ENCODE data around the gene THBS2.

The THBS2 gene

GRCh38 chr6:169251371-169251802 lies 2.3 kb downstream of the THBS2 start:
- DNase-seq = peak in 17 of 56 donors; percentile 16 to 54 (median 31)

- DNase-seq = peak in 52 of 56 donors; percentile 29 to 90 (median 71)
These were observed 3.0 kb downstream of the THBS2 start for GRCh38 chr6:169250660-169251059.

- DNase-seq = peak in 5 of 56 donors; percentile 11 to 22 (median 18)
These were observed 4.6 kb downstream of the THBS2 start for GRCh38 chr6:169249057-169249456.

DNA sequence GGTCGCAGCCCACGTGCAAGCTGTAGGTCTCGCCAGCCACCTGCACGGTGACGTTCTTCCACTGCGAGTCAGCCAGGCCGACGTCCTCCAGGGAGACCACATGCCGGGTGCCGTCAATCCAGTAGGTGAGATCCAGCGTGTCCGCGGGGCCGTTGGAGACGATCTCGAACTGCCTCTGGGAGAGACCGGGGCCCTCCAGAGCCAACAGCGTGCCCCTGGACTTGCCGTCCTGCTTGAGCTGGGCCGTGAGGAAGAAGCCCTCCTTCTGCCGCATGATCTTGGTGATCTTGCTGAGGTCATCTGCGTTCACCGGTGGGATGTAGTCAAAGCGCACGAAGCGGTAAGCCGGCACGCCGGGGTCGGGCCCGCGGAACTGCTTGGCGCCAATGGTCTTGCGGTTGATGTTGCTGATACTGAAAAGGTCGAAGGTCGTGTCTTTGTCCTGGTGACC lies 5.1 kb downstream of the THBS2 start:
- DNase-seq = no peak

DNA sequence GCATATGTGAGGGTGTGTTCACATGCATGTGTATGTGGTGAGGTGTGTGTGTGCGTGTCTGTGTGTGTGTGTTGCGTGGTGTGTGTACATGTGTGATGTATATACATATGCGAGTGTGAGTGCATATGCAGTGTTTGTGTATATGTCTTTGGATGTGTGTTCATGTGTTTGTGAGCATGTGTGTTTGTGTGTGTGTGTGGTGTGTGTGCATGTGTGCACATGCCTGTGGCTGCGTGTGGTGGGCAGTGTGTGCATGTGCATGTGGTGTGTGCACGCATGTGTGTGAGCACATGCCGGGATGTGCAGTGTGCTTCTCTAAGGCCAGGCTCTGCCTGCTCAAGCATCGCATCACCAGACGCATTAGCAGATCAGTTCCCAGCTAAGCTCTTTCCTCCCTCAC lies 5.7 kb downstream of the THBS2 start:
- DNase-seq = no peak

DNA sequence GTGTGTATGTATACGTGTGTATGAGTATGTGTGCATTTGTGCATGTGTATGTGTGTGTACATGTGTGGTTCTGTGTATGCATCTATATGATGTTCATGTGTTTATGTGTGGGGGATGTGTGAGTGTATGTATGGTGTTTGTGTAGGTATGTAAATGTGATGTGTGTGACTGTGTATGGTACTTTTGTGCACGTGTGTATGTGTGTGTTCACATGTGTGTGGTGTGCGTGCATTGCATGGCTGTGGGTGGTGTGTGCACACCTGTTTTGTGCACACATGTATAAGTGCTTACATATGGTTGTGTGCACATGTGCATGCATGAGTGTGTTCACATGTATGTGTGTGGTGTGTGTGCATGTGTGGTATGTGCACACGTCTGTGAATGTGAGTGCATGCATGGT lies 6.2 kb downstream of the THBS2 start:
- no peak for DNase-seq

DNA sequence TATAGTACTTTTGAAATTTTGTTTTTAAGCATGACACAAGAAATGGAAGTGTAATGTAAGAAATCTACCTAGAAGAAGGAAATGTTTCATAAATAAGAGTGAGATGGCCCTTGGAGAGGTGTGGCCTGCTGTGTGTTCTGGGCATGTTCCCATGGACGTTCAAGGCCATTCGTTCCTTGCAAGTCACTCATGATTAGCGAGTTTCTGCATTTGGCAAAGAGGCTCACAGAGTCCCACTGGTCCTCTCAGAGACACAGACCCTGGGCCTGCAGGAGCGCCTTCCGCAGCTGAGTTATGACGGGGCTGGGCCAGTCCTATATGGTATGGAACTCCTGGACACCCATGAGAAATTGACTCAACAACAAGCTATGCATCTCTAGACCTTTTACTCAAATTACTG lies 7.2 kb downstream of the THBS2 start:
- no peak for DNase-seq

- DNase-seq = no peak
These were observed 8.8 kb downstream of the THBS2 start for GRCh38 chr6:169244684-169245383.

DNA sequence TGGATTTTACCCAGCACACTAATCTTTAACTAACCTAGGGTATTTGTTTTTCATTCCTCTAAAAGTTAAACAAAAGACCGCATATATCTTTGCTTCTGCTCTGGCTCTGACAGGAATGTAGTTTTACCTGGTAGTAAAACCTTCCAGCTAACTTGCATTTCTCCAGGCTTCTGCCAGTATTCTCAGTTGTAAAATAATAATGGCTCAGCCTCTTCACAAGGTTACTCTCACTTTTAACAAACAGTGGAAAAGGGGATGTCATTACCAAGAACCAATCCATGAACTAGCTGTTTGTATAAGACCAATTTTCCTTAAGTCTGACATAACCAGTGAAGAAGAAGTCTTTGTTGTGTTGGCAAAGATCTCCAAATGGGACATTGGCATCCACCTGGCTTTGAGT lies 10.0 kb downstream of the THBS2 start:
- DNase-seq = no peak

GRCh38 chr6:169243186-169243585 lies 10.5 kb downstream of the THBS2 start:
- no peak for DNase-seq

GRCh38 chr6:169241688-169242350 lies 11.8 kb downstream of the THBS2 start:
- DNase-seq = peak in 8 of 56 donors; percentile 23 to 53 (median 34)

- DNase-seq = no peak
These were observed 12.9 kb downstream of the THBS2 start for GRCh38 chr6:169240591-169241390.

DNA sequence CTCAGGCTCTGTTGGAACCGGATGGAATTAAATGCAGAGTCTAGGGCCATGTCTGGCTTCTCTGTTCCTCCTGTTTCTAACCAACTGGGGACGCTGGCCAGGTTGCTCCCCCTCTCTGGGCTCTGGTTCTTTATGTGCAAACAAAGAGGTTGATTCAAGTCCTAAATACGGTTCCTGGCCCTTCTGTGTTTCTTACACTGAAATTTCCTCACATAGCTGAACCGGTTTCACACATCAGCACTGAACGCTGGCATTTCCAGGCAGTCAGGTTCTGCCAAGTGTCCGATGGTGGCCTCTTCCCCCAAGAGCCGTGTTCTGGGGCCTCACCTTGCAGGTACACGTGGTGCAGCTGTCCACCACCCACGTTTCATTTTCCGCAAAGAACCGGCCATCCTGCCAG lies 13.5 kb downstream of the THBS2 start:
- DNase-seq = peak in 19 of 56 donors; percentile 17 to 57 (median 36)

DNA sequence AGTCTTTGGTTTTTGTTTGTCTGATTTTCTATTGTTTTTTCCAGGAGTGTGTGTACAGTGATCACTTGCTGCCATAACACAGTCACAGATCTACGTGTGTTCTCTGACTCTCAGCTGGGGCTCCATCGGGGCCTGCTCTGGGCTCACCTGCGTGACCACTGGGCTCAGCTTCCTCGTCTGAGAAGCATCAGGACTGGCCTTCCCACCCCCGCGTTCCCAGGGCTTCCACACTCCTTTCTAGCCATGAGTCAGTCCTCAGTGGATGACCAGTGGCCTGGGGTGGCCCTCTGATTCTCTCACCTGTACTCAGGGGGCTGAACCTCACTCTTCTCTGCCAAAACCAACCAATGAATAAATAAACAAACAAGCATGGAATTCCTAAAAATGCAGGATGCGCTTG lies 14.5 kb downstream of the THBS2 start:
- DNase-seq = no peak

GRCh38 chr6:169238766-169239165 lies 14.9 kb downstream of the THBS2 start:
- DNase-seq = no peak

DNA sequence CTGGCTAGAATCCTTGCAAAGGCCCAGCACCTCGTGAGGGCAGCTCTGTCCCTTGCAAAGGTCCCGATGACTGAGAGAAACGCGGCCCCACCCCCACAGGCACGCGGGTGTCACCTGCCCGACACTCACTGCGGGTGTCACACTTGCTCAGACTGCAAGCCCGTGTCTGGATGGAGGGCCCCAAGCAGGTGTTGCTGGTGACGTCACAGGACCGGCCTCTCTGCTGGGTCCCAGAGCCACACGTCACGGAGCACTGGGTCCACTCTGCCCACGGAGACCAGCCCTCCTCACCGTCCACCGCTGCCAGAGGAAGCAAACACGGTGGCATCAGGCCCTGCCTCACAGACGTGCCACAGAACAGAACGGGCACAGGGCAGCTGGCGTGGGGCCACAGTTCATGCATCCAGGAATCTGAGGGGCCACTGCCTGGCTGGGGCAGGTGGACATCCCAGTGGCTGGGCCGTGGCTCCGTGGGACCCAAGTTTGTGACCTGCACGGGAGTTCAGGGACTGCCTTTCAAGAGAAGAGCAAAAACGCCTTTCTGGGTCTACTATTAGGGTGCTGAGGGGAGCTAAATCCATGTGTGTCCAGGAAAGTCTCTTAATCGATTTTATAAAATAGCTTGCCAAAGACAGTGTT lies 16.0 kb downstream of the THBS2 start:
- no peak for DNase-seq

DNA sequence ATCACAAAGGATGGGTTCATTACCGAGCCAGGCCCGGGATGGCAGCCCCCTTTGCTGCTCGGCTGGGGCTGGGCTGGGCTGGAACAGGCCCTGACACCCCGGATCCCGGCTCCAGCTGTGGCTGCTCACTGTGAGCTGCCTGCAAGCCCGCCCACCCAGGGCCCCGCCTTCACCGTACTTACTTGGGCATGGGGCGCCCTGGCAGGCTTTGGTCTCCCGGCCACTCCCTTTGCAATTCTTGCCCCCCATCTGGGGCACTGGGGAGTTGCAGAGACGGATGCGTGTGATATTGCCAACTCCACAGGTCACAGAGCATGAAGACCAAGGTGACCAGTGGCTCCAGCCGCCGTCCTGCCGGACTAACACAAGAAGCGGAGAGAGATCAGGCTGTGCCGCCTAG lies 16.7 kb downstream of the THBS2 start:
- DNase-seq = no peak

- no peak for DNase-seq
These were observed 17.1 kb downstream of the THBS2 start for GRCh38 chr6:169236545-169236944.

GRCh38 chr6:169235286-169235685 lies 18.4 kb downstream of the THBS2 start:
- no peak for DNase-seq

DNA sequence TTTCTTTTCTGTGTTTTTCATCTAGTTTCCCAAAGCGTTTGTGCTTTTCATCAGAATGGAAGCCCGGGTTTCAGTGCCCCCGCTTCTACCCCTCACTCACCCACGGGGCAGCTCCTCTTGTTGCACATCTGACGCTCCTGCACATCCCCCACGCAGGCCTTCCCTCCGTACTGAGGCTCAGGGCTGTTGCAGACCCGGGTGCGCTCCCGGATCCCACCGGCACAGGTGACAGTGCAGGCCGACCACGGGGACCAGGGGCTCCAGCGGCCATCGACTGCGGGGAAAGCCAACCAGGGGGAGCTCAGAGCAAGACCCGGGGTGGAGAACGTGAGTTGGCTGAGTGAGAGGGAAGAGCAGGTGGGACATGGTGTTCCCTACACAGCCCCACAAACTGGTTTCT lies 19.0 kb downstream of the THBS2 start:
- no peak for DNase-seq

DNA sequence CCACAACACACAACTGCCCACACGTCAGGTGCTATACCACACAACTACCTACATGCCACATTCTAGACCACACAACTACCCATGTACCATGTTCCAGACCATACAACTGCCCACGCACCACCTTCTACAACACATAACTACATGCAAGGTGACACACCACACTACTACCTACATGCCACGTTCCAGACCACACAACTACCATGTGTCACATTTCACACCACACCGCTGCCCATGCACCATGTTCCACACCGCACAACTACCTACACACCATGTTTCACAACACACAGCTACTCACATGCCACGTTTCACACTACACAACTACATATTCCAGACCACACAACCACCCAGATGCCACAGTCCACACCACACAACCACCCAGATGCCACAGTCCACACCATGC lies 19.8 kb downstream of the THBS2 start:
- no peak for DNase-seq

- DNase-seq = no peak
These were observed 20.5 kb downstream of the THBS2 start for GRCh38 chr6:169233181-169233580.

Data from nucleus accumbens (tissue), 56 donors.